HG03108 (cell line): Measurements from ENCODE around the gene ZNF556.
A peak's percentile ranks its signal among the peaks of the same experiment; 100 is the strongest.
"Not testable (repeated sequence)": the region's sequence is repeated elsewhere in the genome, so short reads cannot be mapped to it uniquely, and the experiment has no call there.

Experiments
- ATAC-seq: cut with Tn5 transposase; IDR thresholded peaks from one replicate; pipeline ENCODE4 v1.9.1; 2021; ENCODE audit warnings: moderate library complexity; ENCODE audit not compliant: unreplicated experiment

ZNF556 gene

DNA sequence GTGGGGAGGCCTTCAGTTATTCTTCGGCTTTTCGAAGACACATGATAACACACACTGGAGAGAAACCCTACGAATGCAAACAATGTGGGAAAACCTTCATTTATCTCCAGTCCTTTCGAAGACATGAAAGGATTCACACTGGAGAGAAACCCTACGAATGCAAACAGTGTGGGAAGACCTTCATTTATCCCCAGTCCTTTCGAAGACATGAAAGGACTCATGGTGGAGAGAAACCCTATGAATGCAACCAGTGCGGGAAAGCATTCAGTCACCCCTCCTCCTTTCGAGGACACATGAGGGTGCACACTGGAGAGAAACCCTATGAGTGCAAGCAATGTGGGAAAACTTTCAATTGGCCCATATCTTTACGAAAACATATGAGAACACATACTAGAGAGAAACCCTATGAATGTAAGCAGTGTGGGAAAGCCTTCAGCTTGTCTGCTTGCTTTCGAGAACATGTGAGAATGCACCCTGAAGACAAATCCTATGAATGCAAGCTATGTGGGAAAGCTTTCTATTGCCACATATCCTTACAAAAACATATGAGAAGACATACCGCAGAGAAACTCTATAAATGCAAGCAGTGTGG lies 14.0 kb upstream of the ZNF556 start:
- no peak for ATAC-seq

DNA sequence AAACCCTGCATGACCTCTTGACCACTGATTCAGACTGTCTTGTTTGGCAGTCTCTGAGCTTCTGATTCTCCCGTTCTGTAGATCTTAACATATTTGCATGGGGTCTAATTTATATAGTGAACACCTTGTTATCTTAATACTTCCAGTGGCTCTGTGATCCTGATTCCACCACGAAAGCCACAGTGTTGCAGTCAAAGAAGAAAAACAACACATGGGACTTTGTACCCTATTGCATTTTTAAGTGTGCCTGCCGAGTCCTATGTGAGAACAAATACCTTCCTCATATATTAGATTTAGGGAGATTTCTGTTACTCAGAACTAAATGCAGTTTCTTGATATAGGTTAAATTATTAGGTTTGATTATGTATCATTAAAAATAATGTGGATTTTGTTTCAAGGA lies 12.3 kb upstream of the ZNF556 start:
- no peak for ATAC-seq

DNA sequence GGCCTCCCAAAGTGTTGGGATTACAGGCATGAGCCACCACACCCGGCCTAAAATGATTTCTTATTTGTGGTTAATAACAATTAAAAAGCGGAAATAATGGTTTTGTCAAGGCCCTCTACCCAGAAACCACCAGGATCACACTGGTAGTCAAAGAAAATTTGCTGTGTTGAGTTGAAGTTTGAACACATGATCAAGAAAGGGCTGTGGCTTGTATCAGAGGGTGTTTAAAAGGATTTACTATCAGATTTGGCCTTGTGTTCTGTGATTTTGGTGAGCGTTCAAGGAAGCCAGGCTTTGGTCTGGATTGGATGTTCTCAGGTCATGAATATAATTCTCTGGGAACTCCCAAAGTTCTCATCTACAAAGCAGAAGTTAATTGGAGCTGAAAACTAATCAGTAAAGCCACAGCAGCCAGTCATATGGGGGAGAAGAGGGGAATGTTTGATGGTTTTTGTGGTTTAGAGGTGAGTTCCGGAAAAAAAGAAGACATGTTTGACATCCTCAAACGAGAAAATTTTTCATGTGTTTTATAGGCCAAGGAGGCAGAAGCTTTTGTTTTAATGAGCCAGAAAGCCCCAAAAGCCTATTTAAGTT lies 10.6 kb upstream of the ZNF556 start:
- ATAC-seq: no peak

DNA sequence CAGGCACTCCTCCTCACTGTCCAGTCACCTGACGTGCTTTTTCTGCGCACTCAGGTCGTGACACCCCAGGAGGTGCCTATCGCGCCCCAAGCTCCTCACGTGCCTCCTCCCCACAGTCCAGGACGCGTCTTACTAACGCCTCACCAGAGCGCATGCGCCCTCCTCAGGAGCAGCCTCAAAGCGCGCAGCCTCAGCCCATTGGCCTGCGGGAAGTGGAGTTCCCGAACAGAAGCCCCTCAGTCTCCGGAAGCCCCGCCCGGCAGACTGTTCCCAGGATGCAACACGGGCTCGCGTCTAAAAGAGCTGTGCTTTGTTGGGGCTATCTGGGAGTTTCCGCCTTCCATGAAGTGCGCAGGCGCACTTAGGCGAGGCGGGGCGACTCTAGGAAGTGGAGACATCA lies 8.3 kb upstream of the ZNF556 start:
- no peak for ATAC-seq

DNA sequence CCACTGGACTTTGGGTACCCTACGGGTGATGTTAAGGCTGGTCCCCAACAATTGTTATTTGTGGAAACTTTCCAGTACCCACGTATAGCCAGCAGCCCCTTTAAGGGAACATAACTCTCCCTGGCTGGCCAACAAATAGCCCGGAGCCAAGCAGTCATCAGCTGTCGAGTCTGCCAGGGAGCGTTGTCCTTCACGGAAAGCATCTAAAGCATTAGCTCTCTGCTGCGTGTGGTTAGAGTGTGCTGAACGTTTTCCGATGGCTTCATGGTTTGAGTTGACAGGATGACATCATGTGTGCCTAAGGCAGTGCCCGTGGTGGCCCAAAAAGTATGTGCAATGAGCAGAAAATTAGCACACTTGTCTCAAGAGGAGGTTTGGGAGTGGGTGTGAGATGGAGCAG lies 3.3 kb upstream of the ZNF556 start:
- ATAC-seq: no peak

DNA sequence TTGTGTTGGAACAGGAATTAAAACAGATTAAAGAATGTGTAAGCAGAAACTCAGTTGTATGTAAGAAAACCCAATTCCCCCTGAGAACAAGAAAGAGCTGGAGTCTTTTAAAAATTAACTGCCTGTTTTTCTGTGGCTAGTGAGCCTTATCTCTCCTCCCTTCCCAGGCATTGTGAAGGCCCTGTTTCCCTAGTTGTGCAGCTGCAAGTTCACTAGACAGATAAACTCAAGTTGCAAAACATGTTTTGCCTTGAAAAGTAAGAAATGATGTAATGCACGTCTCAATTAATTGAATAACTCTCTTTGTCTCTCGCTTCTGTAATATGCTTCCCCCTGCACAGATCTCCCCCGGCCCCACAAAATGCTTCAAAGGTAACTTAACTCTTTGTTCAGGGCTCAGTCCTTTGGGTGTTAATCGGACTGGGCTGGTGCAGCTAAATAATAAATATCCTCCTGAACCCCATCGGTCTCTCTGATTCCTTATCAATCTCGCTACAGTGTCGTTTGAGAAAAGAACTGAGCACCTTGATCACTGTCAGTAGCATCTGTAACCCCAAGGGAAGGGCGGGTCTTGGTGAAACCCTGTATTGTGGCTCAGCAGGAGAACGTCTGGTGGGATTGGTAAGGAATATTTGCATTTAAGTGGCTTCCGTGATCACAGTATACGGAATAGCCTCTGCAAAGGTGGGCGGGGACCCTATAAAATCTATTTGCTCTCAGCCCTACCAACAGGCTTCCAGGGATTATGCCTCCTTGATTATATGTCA lies 1.6 kb upstream of the ZNF556 start:
- no peak for ATAC-seq

DNA sequence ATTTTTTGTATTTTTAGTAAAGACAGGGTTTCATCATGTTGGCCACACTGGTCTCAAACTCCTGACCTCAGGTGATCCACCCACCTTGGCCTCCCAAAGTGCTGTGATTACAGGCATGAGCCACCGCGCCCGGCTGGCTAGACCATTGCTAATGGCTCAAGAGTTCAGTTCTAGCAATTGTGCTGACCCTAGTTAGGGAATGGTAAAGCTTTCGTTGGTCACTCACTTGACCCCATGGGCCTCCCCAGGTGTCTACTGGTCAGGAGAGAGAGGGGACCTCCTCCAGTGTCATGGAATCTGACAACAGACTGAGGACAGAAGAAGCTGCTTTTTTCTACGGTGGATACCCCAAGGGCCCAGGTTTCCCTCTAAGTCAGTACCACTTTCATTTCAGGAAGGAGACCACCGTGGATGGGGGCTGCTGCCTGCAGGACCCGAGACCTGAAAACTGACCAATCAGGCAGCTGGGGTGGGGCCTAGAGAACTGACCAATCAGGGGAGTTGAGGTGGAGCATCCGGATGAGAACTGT lies 575 bp upstream of the ZNF556 start:
- ATAC-seq: no peak

DNA sequence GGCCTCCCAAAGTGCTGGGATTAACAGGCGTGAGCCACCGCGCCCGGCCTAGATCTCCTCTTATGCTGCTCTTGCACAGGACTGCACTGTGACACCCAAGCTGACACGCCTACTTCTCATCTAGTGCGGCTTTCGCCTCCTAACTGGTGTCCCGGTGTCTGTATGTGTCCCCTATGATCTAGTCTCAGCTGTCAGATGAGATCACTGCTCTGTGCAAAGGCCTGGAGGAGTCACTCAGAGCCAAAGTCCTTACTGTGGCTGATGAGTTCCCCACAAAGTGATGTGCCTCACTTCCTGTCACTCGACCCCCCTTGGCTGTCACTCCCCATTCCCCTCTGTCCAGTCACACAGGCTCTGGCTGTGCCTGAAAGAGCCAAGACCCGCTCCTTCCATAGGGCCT lies 2.5 kb downstream of the ZNF556 start:
- no peak for ATAC-seq

DNA sequence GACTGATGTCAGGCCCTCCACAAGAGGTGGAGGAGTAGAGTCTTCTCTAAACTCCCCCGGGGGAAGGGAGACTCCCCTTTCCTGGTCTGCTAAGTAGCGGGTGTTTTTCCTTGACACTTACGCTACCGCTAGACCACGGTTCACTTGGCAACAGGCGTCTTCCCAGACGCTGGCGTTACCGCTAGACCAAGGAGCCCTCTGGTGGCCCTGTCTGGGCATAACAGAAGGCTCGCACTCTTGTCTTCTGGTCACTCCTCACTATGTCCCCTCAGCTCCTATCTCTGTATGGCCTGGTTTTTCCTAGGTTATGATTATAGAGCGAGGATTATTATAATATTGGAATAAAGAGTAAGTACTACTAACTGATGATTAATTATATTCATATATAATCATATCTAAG lies 5.0 kb downstream of the ZNF556 start:
- not testable (repeated sequence) for ATAC-seq

DNA sequence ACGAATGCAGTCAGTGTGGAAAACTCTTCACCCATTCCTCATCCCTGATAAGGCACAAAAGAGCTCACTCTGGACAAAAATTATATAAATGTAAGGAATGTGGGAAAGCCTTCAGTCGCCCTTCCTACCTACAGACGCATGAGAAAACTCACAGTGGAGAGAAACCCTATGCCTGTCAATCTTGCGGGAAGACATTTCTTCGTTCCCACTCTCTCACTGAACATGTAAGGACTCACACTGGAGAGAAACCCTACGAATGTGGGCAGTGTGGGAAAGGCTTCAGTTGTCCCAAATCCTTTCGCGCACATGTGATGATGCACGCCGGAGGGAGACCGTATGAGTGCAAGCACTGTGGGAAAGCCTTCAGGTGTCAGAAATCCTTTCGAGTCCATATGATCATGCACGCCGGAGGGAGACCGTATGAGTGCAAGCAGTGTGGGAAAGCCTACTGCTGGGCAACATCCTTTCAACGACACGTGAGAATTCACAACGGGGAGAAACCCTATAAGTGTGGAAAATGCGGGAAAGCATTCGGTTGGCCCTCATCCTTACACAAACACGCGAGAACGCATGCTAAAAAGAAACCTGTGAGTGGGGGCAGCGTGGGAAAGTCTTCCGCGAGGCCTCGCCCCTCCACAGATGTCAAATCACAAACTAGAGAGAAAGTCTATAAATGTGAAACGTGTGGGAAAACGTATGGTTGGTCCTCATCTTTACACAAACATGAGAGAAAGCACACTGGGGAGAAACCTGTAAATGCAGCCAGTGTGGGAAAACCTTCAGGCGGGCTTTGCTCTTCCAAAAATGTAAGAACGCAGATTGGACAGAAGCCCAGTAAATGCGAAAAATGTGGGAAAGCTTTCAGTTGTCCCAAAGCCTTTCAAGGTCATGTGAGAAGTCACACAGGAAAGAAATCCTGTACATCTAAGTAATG lies 10.5 kb downstream of the ZNF556 start:
- no peak for ATAC-seq

DNA sequence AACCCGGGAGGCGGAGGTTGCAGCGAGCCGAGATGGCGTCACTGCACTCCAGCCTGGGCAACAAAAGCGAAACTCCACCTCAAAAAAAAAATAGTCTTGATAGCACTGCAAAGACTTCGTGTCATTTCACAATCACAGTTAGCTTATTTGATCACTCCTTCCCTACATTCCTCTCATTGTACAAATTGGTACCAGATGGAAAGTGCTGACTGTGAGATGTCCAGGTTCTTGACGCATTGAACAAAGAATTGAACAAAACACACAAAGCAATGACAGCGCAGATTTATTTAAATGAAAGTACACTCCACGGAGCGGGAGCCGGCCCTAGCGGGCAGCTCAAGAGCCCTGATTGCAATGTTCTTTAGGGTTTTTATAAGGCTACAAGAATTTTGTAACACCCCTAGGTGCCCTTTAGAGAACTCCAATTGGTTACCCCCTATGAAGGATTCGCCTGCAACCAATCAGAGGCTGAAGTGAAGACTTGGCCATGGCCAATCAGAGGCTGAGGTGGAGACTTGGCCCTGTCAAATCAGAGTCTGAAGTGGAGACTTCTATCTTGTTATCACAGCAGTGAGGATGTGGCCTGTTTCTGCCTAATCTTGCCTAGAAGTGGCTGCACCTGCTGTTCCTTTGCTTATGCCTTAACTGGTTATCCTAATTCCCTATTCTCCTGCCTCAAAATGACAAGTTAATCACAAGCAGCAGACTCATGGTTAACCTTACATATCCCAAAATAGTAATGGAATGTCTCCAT lies 16.7 kb downstream of the ZNF556 start:
- ATAC-seq: no peak

DNA sequence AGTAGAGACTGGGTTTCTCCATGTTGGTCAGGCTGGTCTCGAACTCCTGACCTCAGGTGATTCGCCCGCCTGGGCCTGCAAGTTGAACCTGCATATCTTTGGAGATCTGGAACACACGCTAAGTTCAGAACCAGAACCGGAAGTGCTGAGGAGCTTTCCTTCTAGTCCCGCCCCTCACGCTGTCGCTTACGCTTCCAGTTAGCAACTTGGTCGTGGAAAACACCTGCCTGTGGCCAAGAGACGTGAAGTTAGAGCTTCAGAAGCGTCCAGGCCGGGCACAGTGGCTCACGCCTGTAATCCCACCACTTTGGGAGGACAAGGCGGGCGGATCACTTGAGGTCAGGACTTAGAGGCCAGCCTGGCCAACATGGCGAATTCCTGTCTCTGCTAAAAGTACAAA lies 18.6 kb downstream of the ZNF556 start:
- no peak for ATAC-seq

DNA sequence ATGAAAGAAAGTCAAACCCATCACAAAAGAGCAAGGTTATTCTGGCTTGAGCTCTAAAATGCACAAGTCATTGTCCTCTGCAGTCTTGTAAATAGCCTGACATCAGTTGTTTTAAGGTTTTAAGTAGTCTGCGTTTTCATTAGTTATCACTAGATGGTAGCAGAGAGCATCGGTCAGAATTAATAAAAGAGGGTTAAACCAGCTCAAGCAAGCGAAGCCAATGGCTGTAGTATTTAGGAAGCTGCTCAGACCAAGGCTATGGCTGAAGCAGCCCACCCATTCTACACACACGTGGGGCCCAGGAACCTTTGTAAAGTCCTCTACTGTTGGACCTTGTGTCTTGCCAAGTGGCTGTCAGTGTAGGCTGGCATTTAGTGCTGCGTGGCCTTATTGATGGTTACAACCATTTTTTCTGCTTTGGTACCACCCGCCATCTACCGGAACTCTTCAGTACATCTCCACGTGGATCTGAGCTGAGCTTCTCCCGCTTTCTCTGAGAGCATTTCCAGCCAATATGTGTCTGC lies 20.3 kb downstream of the ZNF556 start:
- no peak for ATAC-seq

DNA sequence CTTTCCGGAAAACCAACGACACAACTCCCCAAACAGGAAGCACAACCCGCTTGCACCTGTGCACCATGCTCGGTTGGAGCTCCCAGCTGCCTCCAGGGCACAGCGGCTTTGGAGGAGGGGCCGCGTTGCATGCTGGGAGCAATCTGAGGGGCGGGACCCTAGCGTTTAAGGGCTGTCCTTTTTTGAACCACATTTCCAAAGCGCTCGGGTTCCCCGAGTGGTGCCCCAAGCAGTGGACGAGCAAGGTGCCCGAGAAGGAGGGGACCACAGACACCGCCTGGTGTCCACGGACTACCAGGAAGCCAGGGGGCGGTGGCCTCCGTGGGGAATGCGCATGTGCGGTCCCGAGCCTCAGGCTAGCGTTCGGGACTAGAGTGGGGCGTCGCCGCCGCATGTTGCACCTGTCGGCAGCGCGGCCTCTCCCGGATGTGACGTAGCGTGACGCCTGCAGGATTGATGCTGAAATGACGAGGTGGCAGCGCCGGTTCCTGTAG lies 21.6 kb downstream of the ZNF556 start:
- no peak for ATAC-seq

DNA sequence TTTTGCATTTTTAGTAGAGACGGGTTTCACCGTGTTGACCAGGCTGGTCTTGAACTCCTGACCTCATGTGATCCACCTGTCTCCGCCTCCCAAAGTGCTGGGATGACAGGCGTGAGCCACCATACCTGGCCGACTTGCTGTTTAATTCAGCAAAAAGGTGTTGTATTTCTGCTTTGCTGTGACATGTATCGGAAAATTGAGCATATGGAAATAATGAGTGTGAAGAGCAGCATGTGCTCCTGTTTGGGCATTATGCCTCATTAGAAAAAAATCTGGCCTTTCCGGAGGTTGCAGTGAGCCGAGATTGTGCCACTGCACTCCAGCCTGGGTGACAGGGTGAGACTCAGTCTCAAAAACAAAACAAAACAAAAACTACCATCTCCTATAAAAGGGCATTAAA lies 23.4 kb downstream of the ZNF556 start:
- not testable (repeated sequence) for ATAC-seq

DNA sequence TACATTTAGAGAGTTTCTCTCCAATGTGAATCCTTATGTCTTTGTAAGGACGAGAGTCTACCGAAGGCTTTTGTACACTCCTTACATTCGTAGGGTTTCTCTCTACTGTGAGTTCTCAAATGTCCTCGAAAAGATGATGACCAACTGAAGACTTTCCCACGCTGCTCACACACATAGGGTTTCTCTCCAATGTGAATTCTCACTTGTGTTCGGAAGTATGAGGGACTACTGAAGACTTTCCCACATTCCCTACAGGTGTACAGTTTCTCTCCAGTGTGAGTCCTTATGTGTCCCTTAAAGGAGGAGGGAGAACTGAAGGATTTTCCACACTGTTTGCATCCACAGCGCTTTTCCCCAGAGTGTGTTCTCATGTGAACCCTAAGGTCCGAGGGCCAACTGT lies 29.6 kb downstream of the ZNF556 start:
- ATAC-seq: no peak

DNA sequence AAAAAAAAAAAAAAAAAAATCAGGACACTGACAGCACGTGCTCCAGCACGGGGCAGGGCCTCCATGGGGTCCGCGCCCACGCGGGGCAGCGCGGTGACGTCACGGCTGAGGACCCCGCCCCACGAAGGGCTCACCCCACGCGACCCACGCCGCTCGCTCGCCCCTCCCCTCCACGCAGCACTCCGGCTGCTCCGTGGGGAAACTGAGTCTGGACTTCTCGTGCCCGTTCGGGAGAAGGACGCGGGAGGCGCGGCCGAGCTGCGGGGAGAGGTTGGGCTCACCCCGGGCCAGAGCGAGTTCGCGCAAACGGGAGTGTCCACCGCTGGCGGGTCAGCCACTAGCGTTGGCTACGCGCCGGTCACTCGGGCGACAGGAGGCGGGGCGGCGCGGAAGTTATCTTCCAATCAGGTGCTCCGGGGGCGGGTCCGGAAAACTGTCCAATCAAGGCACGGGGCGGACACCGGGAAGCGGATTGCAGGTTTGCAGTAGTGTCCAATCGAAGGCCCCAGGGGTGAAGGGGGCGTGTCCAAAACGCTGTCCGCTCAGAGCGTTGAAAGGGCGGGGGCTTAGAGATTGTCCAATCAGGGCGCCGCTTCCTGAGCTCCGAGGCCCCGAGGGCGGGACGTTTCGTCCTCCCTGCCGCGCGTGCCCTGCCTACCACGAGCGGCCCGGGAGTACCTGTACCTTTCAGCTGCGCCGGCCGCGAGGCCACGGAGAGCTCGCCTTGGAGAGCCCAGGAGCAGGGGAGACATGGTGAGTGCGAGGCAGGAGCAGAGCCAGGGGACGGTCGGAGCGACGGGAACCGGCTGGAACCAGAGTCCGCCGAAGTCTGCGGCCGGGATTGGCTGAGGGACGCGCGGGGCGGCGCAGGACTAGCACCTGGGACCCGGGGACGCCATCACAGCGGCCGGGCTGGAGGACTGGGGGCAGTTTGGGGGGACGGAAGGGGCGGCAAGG lies 33.4 kb downstream of the ZNF556 start, which contains the start of gene ZNF57:
Gene ZNF57 (plus strand): TSS at position 633 of the 957 bp plus-strand sequence. CDS start 118 bp downstream, at position 751.
- ATAC-seq: peak; percentile 90

DNA sequence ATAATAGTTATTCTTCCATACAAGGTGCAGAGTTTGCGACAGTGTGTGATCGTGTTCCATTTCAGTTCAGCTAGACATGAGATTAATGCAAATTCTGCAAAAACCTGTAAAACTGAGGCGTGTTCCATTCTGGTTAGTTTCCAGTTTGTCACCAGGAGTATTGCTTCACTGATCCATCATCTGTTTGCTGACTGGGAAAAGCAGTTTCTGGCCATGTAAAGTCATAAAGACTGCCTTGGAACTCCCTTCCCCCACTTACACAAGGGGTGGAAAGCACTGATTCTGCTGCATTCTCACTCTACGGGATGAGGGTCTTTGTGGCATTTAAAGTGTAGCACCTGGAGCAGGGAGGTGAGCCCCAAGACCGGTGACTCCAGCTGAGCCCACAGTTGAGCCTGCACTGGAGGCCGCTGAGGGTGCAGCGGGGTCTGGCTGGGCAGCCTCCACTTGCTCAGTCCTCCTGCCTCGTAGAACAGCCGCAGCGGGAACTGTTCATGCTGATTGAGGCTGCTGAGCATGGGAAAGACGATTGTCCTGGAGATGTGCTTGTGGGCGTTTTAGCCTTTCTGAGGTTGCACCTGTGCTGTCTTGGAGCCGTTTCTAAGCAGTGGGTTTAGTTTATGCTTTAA lies 35.6 kb downstream of the ZNF556 start:
- no peak for ATAC-seq
